Measurements from ENCODE around the gene CYP26B1. TPM values are rescaled to one million over a fixed set of nuclear protein-coding genes. Genes with fewer than 3 reads are reported as not detected.

Gene CYP26B1
- total RNA-seq, 2 experiments from 2014 or later: not detected

DNA sequence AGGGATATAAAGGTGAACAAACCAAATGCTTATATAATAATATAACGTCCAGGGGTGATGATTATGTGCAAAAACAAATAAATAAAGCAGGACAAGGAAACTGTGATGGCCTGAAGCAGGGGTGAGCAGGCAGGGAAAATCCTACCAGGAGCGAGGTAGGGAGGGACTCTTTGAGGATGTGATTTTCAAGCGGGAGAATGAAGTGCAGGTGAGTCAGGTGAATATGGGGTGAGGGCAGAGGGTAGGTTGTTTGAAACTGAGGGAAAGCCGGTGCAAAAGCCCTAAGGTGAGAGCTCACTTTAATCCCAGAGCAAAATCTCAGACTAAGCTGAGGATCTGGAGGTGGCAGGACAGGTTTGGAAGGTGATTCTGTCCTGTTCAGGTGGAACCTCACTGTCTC is 40.7 kb downstream of the CYP26B1 start:
- no peaks in the 10 kb centered on the region for H3K4me1 ChIP-seq (ENCODE audit: insufficient read depth, low read length, poor library complexity, severe bottlenecking)
- no peaks in the 10 kb centered on the region for H4K20me1 ChIP-seq (ENCODE audit: insufficient read depth, low read length)
- no TSS peak for BruUV-seq (replicated peaks)
- H3K79me2 ChIP-seq (ENCODE audit: insufficient read depth, low read depth, low read length): no peaks in the 10 kb centered on the region
- no peak for TF ChIP-seq EZH2phosphoT487 (IDR thresholded peaks at IDR 0.05; ENCODE audit: borderline replicate concordance, low read depth, low read length)
- TF ChIP-seq CTCF (conservative IDR thresholded peaks at IDR 0.05; ENCODE audit: low read length): no peak
- CTCF ChIA-PET (ENCODE audit: unreplicated experiment): no interaction called here
- no peak overlapping the region for H2AFZ ChIP-seq (ENCODE audit: low read length)
- no peak for DNase-seq (ENCODE audit: low spot score)
- H3K36me3 ChIP-seq (ENCODE audit: insufficient read depth, low read length): no peaks in the 10 kb centered on the region
- POLR2A ChIA-PET: no interaction called here
- no peaks in the 10 kb centered on the region for H3K9me2 ChIP-seq (ENCODE audit: insufficient read depth, low read length)
- no peaks in the 10 kb centered on the region for H3K9me3 ChIP-seq (ENCODE audit: low read length)
- H3K4me3 ChIP-seq (ENCODE audit: low read depth, low read length, poor library complexity, severe bottlenecking): no peak overlapping the region
- H3K4me2 ChIP-seq (ENCODE audit: low read length): no peak overlapping the region
- intact Hi-C loops (cut with micrococcal nuclease; ENCODE audit: unreplicated experiment): no loop called here
- no peak overlapping the region for H3K27ac ChIP-seq (ENCODE audit: low read depth, low read length, poor library complexity, severe bottlenecking)

- Histone ChIP-seq H3K4me2 (ENCODE audit: low read length) (no peak overlapping the region), H3K27ac (ENCODE audit: low read depth, low read length, poor library complexity, severe bottlenecking) (no peak overlapping the region), H3K9me3 (ENCODE audit: low read length) (no peaks in the 10 kb centered on the region), H3K4me1 (ENCODE audit: insufficient read depth, low read length, poor library complexity, severe bottlenecking) (no peaks in the 10 kb centered on the region), H2AFZ (ENCODE audit: low read length) (no peak overlapping the region), H4K20me1 (ENCODE audit: insufficient read depth, low read length) (no peaks in the 10 kb centered on the region), H3K9me2 (ENCODE audit: insufficient read depth, low read length) (no peaks in the 10 kb centered on the region), H3K79me2 (ENCODE audit: insufficient read depth, low read depth, low read length) (no peaks in the 10 kb centered on the region), H3K4me3 (ENCODE audit: low read depth, low read length, poor library complexity, severe bottlenecking) (no peak overlapping the region), H3K36me3 (ENCODE audit: insufficient read depth, low read length) (no peaks in the 10 kb centered on the region)
- TF ChIP-seq EZH2phosphoT487 (IDR thresholded peaks at IDR 0.05; ENCODE audit: borderline replicate concordance, low read depth, low read length) (no peak), CTCF (conservative IDR thresholded peaks at IDR 0.05; ENCODE audit: low read length) (no peak)
- POLR2A ChIA-PET: interaction anchor here (0.7 kb wide), 1 partner anchor 117 kb away, joined by 3 read pairs; no protein-coding TSS in a partner anchor
- CTCF ChIA-PET (ENCODE audit: unreplicated experiment): no interaction called here
- intact Hi-C loops (cut with micrococcal nuclease; ENCODE audit: unreplicated experiment): no loop called here
- BruUV-seq (replicated peaks): no TSS peak
- DNase-seq (ENCODE audit: low spot score): no peak
Observed at GRCh38 chr2:72104821-72105588, 42.7 kb downstream of the CYP26B1 start.

- no TSS peak for BruUV-seq (replicated peaks)
- no peak overlapping the region for H3K27ac ChIP-seq (ENCODE audit: low read depth, low read length, poor library complexity, severe bottlenecking)
- no peak for TF ChIP-seq EZH2phosphoT487 (IDR thresholded peaks at IDR 0.05; ENCODE audit: borderline replicate concordance, low read depth, low read length)
- no peak for TF ChIP-seq CTCF (conservative IDR thresholded peaks at IDR 0.05; ENCODE audit: low read length)
- no peaks in the 10 kb centered on the region for H3K79me2 ChIP-seq (ENCODE audit: insufficient read depth, low read depth, low read length)
- H3K4me3 ChIP-seq (ENCODE audit: low read depth, low read length, poor library complexity, severe bottlenecking): no peak overlapping the region
- H3K4me1 ChIP-seq (ENCODE audit: insufficient read depth, low read length, poor library complexity, severe bottlenecking): no peaks in the 10 kb centered on the region
- H4K20me1 ChIP-seq (ENCODE audit: insufficient read depth, low read length): no peaks in the 10 kb centered on the region
- ChIA-PET CTCF (ENCODE audit: unreplicated experiment) (no interaction called here), POLR2A (no interaction called here)
- DNase-seq (ENCODE audit: low spot score): no peak
- H3K9me2 ChIP-seq (ENCODE audit: insufficient read depth, low read length): no peaks in the 10 kb centered on the region
- no peaks in the 10 kb centered on the region for H3K9me3 ChIP-seq (ENCODE audit: low read length)
- no peak overlapping the region for H3K4me2 ChIP-seq (ENCODE audit: low read length)
- no peaks in the 10 kb centered on the region for H3K36me3 ChIP-seq (ENCODE audit: insufficient read depth, low read length)
- intact Hi-C loops (cut with micrococcal nuclease; ENCODE audit: unreplicated experiment): no loop called here
- H2AFZ ChIP-seq (ENCODE audit: low read length): no peak overlapping the region
Observed at GRCh38 chr2:72103690-72104089, 44.0 kb downstream of the CYP26B1 start.

All from OCI-LY7 (cell line).